Vagina (tissue), 2 donors: ENCODE data around the gene EPG5.

ENCODE experiments used
- POLR2A ChIP-seq, 2 donors: fragments of 450-650 bp; IDR thresholded peaks; one replicate each; pipeline ENCODE4 v1.6.1; 2017; ENCODE audit warnings: antibody characterized with exemption in 2 of 2, mild to moderate bottlenecking in 2 of 2, moderate library complexity in 2 of 2
- POLR2AphosphoS5 ChIP-seq, 2 donors: sonication (generic); formaldehyde crosslinking; IDR thresholded peaks; one replicate each; pipeline ENCODE4 v1.9.0; 2017; ENCODE audit warnings: antibody characterized with exemption in 2 of 2, mild to moderate bottlenecking in 2 of 2, low read depth in 1 of 2; ENCODE audit not compliant: insufficient read depth in 1 of 2
- TF ChIP-seq, protein P1 (sequence below), 3 experiments: fragments of 450-650 bp in 2 of 3; fragments of 200-600 bp in 1 of 3; sonication (generic) in 1 of 3; IDR thresholded peaks; one replicate each; pipeline ENCODE4 v1.5.1; 2017 to 2019; ENCODE audit warnings: antibody characterized with exemption in 3 of 3, mild to moderate bottlenecking in 2 of 3, moderate library complexity in 2 of 3

DNA sequence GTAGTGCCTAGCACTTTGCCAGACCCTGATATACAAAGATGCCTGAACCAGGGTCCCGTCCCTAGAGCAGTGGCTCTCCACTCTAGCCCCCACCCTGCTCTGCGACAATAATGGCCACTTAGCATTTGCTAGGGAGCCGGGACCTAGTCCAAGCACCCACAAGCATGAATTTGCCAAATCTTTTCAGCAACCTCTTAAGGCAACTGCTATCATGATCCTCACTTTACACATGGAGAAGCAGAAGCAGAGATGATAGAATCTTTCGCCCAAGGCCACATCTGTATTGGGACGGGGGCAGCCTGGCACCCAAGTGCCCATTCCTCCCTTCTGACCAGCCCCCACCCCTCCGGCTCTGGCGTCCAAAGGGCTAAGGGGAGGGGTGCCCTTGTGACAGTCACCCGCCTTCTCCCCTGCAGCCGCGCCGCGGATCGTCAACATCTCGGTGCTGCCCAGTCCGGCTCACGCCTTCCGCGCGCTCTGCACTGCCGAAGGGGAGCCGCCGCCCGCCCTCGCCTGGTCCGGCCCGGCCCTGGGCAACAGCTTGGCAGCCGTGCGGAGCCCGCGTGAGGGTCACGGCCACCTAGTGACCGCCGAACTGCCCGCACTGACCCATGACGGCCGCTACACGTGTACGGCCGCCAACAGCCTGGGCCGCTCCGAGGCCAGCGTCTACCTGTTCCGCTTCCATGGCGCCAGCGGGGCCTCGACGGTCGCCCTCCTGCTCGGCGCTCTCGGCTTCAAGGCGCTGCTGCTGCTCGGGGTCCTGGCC, 128.6 kb downstream of the EPG5 start:
- TF ChIP-seq, protein P1, sequence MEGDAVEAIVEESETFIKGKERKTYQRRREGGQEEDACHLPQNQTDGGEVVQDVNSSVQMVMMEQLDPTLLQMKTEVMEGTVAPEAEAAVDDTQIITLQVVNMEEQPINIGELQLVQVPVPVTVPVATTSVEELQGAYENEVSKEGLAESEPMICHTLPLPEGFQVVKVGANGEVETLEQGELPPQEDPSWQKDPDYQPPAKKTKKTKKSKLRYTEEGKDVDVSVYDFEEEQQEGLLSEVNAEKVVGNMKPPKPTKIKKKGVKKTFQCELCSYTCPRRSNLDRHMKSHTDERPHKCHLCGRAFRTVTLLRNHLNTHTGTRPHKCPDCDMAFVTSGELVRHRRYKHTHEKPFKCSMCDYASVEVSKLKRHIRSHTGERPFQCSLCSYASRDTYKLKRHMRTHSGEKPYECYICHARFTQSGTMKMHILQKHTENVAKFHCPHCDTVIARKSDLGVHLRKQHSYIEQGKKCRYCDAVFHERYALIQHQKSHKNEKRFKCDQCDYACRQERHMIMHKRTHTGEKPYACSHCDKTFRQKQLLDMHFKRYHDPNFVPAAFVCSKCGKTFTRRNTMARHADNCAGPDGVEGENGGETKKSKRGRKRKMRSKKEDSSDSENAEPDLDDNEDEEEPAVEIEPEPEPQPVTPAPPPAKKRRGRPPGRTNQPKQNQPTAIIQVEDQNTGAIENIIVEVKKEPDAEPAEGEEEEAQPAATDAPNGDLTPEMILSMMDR (IDR thresholded peaks at IDR 0.05): no peak
- TF ChIP-seq POLR2AphosphoS5 (IDR thresholded peaks at IDR 0.05; ENCODE audit: insufficient read depth in 1 of 2, low read depth in 1 of 2) (no peak), POLR2A (IDR thresholded peaks at IDR 0.05) (no peak)
